Umbilical cord (tissue), 2 donors: Measurements from ENCODE around the gene FAM81A. TPM values are rescaled to one million over a fixed set of nuclear protein-coding genes. Genes with fewer than 3 reads are reported as not detected.

Source experiments
- DNase-seq: peaks from one replicate; pipeline ENCODE4 v3.0.0-alpha.2; 2015; ENCODE audit warnings: low spot score
- total RNA-seq: library from RNA; depleted of rRNA; stranded (reverse); fragments of >200 nt; gene quantifications from one replicate; pipeline ENCODE4 v1.2.3, GENCODE V29; 2014; ENCODE audit warnings: low replicate concordance; ENCODE audit not compliant: insufficient read depth

Gene FAM81A
- total RNA-seq, 1 donor from 2014 or later = 4.3 TPM

- DNase-seq = no peak
Observed at GRCh38 chr15:59540654-59541053, 102.7 kb downstream of the FAM81A start.

- no peak for DNase-seq
Observed at GRCh38 chr15:59541750-59542149, 103.8 kb downstream of the FAM81A start.

DNA sequence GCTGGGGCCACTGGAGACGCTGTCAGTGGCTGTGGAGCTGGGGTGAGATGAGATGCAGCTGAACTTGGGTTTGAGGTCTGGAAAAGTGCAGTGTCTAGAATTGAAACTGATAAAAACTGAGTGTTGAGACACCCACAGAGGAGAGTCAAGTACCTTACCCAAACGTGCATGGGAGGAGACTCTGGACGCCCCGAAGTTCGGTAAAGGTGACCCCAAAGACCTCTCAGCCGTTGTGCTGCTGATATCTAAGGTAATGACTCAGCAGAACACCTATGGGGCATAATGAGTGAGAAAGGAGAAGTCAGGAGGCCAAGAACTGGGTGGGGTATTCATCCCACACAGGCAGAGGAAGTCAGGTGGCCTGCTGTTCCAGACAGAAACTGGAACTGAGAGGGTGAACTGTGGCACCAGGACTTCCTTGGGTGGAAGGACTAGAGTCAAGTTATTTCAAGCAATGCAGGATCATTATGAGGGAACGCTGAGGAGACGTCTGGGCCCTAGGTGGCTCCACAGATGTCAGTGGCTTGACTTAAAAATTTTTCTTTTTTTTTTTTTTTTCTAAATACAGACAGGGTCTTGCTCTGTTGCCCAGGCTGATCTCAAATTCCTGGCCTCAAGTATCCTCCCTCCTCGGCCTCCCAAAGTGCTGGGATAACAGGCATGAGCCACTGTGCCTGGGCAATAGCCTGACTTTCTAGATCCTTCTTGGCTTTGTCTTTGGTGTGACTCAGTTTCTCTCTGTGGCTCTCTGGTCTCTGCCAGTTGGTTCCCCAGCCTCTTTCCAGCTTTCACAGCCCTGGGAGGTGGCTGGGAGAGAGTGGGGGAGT is 105.9 kb downstream of the FAM81A start:
- no peak for DNase-seq

DNA sequence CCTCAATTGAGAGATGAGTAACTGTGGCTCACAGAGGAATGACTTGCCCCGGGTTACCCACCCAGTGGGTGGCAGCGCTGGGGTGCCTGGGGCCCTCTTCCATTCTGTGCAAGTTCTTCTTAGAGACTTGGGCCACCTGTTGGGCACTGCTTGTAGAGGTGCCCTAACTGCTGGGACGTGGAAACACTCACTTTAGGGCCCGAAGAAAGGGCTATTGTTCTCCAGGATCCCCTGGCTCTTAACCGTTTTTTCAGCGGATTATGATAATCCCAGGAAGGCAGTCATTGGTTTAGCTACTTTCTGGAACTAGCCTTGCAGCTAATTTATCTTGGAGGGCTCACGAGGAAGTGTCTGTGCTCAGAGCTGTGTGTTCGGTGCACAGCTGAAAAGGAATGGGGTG is 107.6 kb downstream of the FAM81A start:
- DNase-seq = no peak

DNA sequence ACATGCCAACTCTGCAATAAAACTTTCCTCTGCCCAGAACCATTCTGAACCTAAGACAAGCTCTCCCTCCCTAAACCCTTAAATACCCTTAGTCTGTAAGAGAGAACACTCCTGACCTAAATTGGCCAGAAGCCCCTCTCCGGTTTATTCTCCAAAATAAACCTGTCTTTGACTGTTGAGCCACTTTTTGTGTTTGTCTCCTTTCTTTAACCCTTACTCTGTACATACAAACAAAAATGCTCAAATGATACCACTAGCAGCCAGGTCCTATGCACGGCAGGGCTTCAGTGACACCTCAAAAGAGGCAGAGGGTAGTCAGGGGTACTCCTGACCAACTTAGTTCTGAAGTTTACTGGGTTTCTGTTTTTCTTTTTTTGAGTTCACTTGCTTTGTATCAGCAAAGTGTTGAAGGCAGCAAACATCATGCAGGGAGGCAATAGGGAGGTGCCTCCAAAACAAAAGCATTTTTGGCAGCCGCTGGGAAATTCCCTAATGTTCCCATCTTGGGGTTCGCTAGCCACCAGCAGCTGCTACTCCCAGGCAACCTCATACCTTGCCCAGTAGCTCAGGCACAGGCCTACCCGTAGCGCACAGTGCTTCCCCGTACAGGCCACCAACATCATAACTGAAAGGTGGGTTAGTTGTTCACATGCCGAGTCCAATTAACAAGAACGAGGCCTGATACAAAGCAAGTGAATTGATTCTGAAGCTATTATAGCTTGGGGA is 110.7 kb downstream of the FAM81A start:
- no peak for DNase-seq

DNA sequence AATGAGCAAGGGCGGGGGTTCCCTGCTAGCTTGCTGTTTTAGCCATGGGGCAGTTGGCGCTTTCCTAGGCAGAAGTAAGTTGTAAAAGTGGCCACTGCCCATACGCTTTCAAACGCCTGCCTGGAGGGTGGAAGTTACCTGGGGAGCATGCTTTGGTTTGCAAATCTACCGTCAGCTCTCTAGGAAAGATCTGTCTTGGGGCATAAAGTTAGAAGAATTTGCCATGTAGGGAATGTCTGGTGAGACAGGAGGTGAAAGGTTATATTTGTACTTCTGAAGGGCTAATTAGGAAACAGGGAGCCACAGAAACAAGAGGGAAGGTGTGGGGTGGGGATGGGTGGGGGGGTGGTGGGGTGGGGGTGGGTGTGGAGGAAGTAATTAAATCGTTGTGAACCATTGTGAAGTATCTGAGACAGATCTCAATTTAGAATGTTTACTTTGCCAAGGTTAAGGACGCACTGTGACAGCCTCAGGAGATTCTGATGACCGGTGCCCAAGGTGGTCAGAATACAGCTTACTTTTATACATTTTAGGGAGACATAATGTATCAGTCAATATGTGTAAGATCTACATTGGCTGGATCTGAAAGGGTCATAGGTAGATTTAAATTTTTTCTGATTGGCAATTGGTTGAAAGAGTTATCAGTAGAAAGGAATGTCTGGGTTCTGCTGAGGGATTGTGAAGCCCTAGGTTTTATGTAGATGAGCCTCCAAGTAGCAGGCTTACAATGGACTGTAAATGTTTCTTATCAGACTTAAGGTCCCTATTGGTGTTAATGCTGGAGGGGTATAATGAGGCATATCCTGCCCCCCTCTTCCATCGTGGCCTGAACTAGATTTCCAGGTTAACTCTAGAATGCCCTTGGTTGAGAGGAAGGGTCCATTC is 111.6 kb downstream of the FAM81A start:
- DNase-seq = no peak

GRCh38 chr15:59550530-59550929 is 112.5 kb downstream of the FAM81A start:
- no peak for DNase-seq

GRCh38 chr15:59550956-59551355 is 113.0 kb downstream of the FAM81A start:
- DNase-seq = no peak

DNA sequence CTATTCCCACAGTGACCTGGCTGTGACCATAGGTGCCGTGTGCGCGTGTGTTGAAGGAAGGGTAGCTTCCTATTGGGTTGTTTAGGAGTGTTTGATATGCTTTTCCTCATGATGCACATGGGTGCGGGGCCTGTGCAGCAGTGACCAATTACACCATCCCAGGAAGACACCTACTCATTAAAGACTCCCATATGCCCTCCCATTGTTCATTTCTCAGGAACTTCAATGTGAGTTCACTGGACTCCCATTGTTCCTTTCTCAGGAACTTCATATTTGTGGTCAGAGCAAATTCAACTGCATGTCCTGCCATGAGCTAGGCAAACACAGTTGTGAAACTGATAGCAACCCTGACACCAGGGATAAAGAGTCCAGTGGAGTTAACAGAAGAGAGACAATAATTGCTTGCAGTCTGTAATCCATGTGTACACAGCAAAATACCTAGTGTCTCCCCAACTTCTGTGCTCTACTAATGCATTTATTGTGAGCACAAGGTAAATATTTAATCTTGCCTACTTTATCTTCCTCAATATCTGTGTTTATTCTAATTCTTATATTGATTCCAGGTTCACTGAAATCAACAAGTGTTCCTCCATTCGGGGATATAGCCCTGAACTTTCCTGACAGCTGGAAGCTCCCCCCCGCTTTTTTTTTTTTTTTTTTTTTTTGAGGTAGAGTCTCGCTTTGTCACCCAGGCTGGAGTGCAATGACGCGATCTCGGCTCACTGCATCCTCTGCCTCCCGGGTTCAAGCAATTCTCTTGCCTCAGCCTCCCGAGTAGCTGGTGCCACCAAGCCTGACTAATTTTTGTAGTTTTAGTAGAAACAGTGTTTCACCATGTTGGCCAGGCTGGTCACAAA is 116.1 kb downstream of the FAM81A start:
- no peak for DNase-seq

DNA sequence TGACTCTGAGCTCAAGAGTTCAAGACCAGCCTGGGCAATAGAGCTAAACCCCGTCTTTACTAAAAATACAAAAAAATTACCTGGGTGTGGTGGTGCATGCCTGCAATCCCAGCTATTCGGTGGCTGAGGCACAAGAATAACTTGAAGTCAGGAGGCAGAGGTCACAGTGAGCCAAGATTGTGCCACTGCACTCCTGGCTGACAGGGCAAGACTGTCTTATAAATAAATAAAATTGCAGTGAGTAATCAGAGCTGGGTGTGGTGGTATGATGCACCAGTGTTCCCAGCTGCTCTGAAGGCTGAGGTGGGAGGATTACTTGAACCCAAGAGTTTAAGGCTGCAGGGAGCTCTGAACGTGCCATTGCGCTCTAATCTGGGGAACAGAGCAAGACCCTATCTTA is 117.7 kb downstream of the FAM81A start:
- DNase-seq = no peak

- no peak for DNase-seq
Observed at GRCh38 chr15:59556380-59556779, 118.4 kb downstream of the FAM81A start.

- DNase-seq = no peak
Observed at GRCh38 chr15:59557581-59557980, 119.6 kb downstream of the FAM81A start.

- no peak for DNase-seq
Observed at GRCh38 chr15:59558851-59559250, 120.9 kb downstream of the FAM81A start.

GRCh38 chr15:59561547-59561946 is 123.6 kb downstream of the FAM81A start:
- DNase-seq = no peak

DNA sequence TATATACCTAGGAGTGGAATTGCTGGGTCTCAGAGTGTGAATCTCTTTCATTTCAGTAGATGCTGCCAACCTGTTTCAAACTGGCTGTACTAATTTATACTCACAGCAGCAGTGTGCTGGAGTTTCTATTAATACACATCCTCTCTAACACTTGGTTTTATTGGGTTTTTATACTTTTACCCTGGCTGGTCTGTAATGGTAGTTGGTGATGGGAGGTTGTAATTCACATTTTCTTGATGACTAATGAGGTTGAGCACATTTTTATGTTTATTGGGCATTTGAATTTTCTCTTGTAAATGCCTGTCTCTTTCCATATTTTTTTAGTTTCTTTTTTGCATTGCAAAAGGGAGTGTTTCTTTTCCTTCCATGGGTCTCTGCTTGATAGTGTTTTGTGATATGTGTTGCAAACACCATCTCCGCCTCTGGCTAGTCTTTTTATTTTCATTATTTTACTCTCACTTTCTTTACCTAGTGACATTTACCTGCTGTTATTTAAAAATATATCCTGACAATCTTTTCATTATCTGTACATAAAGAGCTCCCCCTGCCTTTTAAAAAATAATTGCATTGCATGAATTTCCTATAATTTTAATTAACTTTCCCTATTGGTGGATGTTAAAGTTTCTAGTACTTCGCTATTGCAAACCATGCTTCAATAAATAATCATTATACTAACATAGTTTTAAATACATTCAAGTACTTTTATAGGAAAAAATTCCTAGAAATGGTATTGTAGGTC is 124.6 kb downstream of the FAM81A start:
- DNase-seq = no peak

DNA sequence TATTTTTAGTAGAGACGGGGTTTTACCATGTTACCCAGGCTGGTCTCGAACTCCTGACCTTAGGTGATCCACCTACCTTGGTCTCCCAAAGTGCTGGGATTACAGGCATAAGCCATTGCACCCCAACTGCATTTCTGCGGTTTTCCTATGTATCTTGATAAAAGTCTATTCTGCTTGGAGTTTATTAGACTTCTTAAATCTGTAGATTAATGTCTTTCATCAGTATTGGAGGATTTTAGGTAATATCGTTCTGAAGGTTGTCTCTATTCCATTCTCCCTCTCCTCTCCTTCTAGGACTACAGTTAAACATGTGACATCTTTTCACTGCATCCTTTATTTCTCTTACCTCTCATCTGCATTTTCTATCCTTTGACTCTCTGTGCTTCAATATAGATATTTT is 127.3 kb downstream of the FAM81A start:
- DNase-seq = no peak

GRCh38 chr15:59567324-59567723 is 129.3 kb downstream of the FAM81A start:
- DNase-seq = no peak

DNA sequence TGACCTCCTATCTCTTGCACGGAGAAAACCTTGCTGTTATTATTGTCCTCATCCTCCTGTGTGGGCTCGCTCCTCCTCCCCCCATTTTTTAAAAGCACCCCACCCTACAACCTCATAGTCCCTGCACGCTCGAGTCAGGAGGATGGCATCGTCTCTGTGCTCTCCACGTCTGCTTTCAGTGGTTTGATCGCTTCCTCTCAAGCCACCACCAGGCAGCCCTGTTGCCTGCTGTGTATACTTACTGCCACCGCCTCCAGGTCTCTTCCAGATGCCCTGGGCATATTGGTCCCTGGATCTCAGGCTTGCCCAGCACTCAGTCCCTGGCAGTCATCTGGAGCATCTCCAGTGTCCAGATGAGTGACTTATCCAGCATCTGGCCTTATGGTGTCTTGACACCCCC is 131.5 kb downstream of the FAM81A start:
- no peak for DNase-seq

- DNase-seq = no peak
Observed at GRCh38 chr15:59570315-59570714, 132.3 kb downstream of the FAM81A start.

GRCh38 chr15:59571606-59572005 is 133.6 kb downstream of the FAM81A start:
- no peak for DNase-seq
